Lung (tissue), 12 donors: Measurements from ENCODE around the gene SMARCD1. TPM values are rescaled to one million over a fixed set of nuclear protein-coding genes. Genes with fewer than 3 reads are reported as not detected.
"Not testable (repeated sequence)": the region's sequence is repeated elsewhere in the genome, so short reads cannot be mapped to it uniquely, and the experiment has no call there.

Experiments used
- ATAC-seq: fragments of 200-7000 bp; cut with Tn5 transposase; one replicate; pipeline ENCODE4 v1.9.1; 2020; ENCODE audit warnings: moderate number of reproducible peaks; ENCODE audit not compliant: insufficient read depth, low FRiP score
- DNase-seq, 3 donors: peaks; one replicate each; pipeline ENCODE4 v3.0.0-alpha.2; 2013 to 2017
- H3K27ac ChIP-seq, 2 donors: one replicate each; pipeline ENCODE4 v1.5.1; 2013; ENCODE audit warnings: mild to moderate bottlenecking in 2 of 2, moderate library complexity in 2 of 2, control low read depth in 1 of 2, inconsistent platforms in 1 of 2, low read depth in 1 of 2, low read length in 1 of 2
- H3K27me3 ChIP-seq, 3 donors: one replicate each; pipeline ENCODE4 v1.5.1; 2013; ENCODE audit warnings: low read length in 2 of 3; ENCODE audit not compliant: control insufficient read depth in 3 of 3, insufficient read depth in 3 of 3
- H3K36me3 ChIP-seq, 4 donors: one replicate each; pipeline ENCODE4 v1.5.1; 2013; ENCODE audit warnings: low read length in 4 of 4, mild to moderate bottlenecking in 1 of 4, moderate library complexity in 1 of 4; ENCODE audit not compliant: control insufficient read depth in 4 of 4, insufficient read depth in 4 of 4
- H3K4me1 ChIP-seq, 5 donors: one replicate each; pipeline ENCODE4 v1.5.1; 2013; ENCODE audit warnings: low read length in 5 of 5, mild to moderate bottlenecking in 2 of 5, moderate library complexity in 1 of 5; ENCODE audit not compliant: control insufficient read depth in 5 of 5, insufficient read depth in 5 of 5
- H3K4me3 ChIP-seq: one replicate; pipeline ENCODE4 v1.5.1; 2013; ENCODE audit warnings: mild to moderate bottlenecking, control low read depth, moderate library complexity
- H3K9ac ChIP-seq, 2 donors: one replicate each; pipeline ENCODE4 v1.5.1; 2013; ENCODE audit warnings: low read length in 2 of 2, control low read depth in 1 of 2; ENCODE audit not compliant: insufficient read depth in 1 of 2
- H3K9me3 ChIP-seq, 4 donors: one replicate each; pipeline ENCODE4 v1.5.1; 2013; ENCODE audit warnings: low read length in 3 of 4, mild to moderate bottlenecking in 1 of 4, moderate library complexity in 1 of 4; ENCODE audit not compliant: control insufficient read depth in 4 of 4, insufficient read depth in 3 of 4
- WGBS, 2 donors: extraction: QIAGEN DNeasy Blood & Tissue Kit; methylation state at CpG; one replicate each; pipeline ENCODE4 v1.1.7; 2013; 5-methylcytosine and 5-hydroxymethylcytosine counted together
- polyA plus RNA-seq, 2 donors: library from polyadenylated mRNA; stranded (reverse); fragments of 200-250 nt; gene quantifications; one replicate each; pipeline ENCODE4 v1.2.1, GENCODE V29; 2013
- total RNA-seq, 2 donors: library from RNA; depleted of rRNA in 1 of 2; stranded (reverse); fragments of >200 nt in 1 of 2; gene quantifications; one replicate each; pipeline ENCODE4 v1.2.1, GENCODE V29; 2014 to 2021
- TF ChIP-seq, protein P1 (sequence below): IDR thresholded peaks from 2 replicates; pipeline ENCODE4 v1.5.1; 2012; ENCODE audit warnings: mild to moderate bottlenecking; ENCODE audit errors: control extremely low read depth, extremely low read depth
- donor health status: control.
- donor health status: control.
- donor health status: Bipolar disorder and iron deficiency.
- donor health status: healthy.
- donor health status: DM: yes; HTN: yes; CAD: no.

Gene SMARCD1
- total and polyA plus RNA-seq, 4 donors: 11.9 to 58.8 (median 41.6) TPM

- WGBS, 2 donors: 82 to 93% methylated on average over 5 of the region's 5 CpGs
- Histone ChIP-seq H3K27me3 (no peaks in the 10 kb centered on the region), H3K9me3 (no peaks in the 10 kb centered on the region), H3K4me3 (no peak overlapping the region), H3K27ac (no peak overlapping the region), H3K9ac (no peak overlapping the region), H3K36me3 (no peaks in the 10 kb centered on the region), H3K4me1 (peaks cover 0 to 4% (median 2%) of the 10 kb centered on the region in 5 donors)
- TF ChIP-seq, protein P1, sequence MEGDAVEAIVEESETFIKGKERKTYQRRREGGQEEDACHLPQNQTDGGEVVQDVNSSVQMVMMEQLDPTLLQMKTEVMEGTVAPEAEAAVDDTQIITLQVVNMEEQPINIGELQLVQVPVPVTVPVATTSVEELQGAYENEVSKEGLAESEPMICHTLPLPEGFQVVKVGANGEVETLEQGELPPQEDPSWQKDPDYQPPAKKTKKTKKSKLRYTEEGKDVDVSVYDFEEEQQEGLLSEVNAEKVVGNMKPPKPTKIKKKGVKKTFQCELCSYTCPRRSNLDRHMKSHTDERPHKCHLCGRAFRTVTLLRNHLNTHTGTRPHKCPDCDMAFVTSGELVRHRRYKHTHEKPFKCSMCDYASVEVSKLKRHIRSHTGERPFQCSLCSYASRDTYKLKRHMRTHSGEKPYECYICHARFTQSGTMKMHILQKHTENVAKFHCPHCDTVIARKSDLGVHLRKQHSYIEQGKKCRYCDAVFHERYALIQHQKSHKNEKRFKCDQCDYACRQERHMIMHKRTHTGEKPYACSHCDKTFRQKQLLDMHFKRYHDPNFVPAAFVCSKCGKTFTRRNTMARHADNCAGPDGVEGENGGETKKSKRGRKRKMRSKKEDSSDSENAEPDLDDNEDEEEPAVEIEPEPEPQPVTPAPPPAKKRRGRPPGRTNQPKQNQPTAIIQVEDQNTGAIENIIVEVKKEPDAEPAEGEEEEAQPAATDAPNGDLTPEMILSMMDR: no peak
- ATAC-seq (no peak), DNase-seq (no peak)
Observed at GRCh38 chr12:50079771-50080170, 5.4 kb upstream of the SMARCD1 start.

DNA sequence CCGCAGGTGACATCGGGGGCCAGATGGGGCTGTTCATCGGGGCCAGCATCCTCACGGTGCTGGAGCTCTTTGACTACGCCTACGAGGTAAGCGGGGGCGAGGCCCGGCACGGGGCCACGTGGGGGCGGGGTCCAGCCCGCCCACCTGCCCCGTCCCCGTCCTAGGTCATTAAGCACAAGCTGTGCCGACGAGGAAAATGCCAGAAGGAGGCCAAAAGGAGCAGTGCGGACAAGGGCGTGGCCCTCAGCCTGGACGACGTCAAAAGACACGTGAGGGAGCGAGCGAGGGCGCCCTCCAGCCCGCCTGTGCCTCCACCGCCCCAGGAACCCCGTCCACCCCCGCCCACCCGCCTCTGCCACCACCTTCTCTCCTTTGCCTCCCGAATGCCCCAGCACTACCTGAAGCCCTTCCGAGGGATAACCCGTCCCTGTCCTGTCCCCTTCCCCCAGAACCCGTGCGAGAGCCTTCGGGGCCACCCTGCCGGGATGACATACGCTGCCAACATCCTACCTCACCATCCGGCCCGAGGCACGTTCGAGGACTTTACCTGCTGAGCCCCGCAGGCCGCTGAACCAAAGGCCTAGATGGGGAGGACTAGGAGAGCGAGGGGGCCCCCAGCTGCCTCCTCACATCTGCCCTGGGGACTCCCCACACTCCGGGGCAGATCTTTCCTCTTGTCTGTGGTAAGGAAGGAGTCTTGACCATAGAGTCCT lies 3.9 kb upstream of the SMARCD1 start:
- H3K4me3 ChIP-seq: no peak overlapping the region
- no peaks in the 10 kb centered on the region for H3K36me3 ChIP-seq
- H3K27ac ChIP-seq: no peak overlapping the region
- ATAC-seq (no peak), DNase-seq (no peak)
- no peak overlapping the region for H3K9ac ChIP-seq
- 55 to 66% methylated on average over 46 of the region's 46 CpGs for WGBS, 2 donors
- TF ChIP-seq, protein P1: no peak
- H3K4me1 ChIP-seq: peaks cover 0 to 6% (median 0%) of the 10 kb centered on the region in 5 donors
- H3K27me3 ChIP-seq: no peaks in the 10 kb centered on the region
- no peaks in the 10 kb centered on the region for H3K9me3 ChIP-seq

DNA sequence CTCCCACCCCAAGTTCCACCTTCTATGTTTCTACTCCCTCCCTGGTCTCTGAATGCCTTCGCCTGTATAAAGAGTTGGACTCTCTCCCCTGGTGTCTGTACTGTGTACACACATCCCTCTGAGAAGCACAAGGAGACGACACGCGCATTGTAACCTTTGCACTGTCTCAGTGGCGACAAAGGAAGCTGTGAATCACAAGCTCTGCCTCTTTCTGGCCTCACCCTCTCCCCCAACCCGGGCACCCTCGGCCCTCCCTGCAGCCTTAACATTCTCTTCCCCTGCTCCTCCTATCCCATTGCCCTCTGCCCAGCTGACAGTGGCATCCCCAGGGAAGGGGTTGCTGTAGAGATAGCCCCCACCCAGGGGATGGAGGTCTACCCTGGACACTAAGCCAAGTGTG lies 2.5 kb upstream of the SMARCD1 start:
- H3K9ac ChIP-seq: no peak overlapping the region
- H3K36me3 ChIP-seq: peaks cover 0 to 8% (median 2%) of the 10 kb centered on the region in 4 donors
- H3K4me1 ChIP-seq: peaks cover 0 to 6% (median 0%) of the 10 kb centered on the region in 5 donors
- no peaks in the 10 kb centered on the region for H3K9me3 ChIP-seq
- H3K27ac ChIP-seq: no peak overlapping the region
- DNase-seq (no peak), ATAC-seq (no peak)
- 88 to 94% methylated on average over 7 of the region's 7 CpGs for WGBS, 2 donors
- TF ChIP-seq, protein P1: no peak
- H3K4me3 ChIP-seq: no peak overlapping the region
- no peaks in the 10 kb centered on the region for H3K27me3 ChIP-seq

DNA sequence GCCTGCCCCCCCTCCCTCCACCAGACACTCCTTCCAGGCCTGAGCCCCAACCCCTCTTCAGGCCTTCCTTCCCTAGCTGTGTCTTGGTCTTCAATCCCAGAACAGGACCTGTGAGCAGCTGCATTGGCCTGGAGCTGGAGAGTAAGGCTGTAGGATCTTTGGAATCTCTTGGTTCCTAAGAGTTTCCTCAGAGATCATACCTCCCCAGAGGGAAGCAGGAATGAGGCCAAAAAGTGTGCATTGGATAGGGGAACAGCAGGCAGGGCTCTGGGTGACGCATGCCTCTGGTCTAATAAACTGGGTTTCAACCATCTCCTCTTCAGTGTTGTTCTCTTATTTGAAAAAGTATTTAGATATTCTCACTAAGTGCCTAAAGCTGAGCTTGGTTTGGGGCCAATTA lies 1.8 kb upstream of the SMARCD1 start:
- H3K4me3 ChIP-seq: no peak overlapping the region
- no peak for DNase-seq
- WGBS, 2 donors: 91 to 100% methylated on average over 1 of the region's 1 CpG

DNA sequence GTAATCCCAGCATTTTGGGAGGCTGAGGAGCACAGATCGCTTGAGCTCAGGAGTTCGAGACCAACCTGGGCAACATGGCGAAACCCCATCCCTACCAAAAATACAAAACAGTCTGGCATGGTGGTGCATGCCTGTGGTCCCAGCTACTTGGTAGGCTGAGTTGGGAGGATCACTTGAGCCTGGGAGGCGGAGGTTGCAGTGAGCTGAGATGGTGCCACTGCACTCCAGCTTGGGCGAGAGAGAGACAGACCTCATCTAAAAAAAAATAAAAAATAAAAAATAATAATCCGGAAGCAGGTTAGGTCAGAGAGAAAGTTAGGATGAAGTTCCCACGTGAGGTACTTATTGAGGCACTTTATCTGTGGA lies 750 bp upstream of the SMARCD1 start:
- H3K27me3 ChIP-seq, H3K4me1 ChIP-seq, DNase-seq, ATAC-seq, H3K9me3 ChIP-seq: not testable (repeated sequence)
- Histone ChIP-seq H3K36me3 (peaks cover 6 to 15% (median 12%) of the 10 kb centered on the region in 4 donors), H3K4me3 (peak overlapping the region; percentile 58), H3K27ac (peak overlapping the region; percentile 88 to 99), H3K9ac (peak overlapping the region in 1 of 2 donors; percentile 90)
- 39 to 41% methylated on average over 7 of the region's 7 CpGs for WGBS, 2 donors

More for the DNA sequence above, 1.8 kb upstream of the SMARCD1 start:
- ATAC-seq: no peak
- no peaks in the 10 kb centered on the region for H3K9me3 ChIP-seq
- H3K27me3 ChIP-seq: no peaks in the 10 kb centered on the region
- H3K27ac ChIP-seq: no peak overlapping the region
- H3K9ac ChIP-seq: no peak overlapping the region
- H3K36me3 ChIP-seq: peaks cover 0 to 8% (median 2%) of the 10 kb centered on the region in 4 donors
- H3K4me1 ChIP-seq: peaks cover 0 to 6% (median 0%) of the 10 kb centered on the region in 5 donors
- TF ChIP-seq, protein P1: no peak
